Smooth muscle cell (in vitro differentiated cells): ENCODE measurements around the gene TAB2. TPM values are rescaled to one million over a fixed set of nuclear protein-coding genes. Genes with fewer than 3 reads are reported as not detected.

Source experiments
- DNase-seq: peaks from one replicate; lab custom pipeline; 2025; ENCODE audit not compliant: unreplicated experiment; lab: John Stamatoyannopoulos, UW
- H2AFZ ChIP-seq: fragments of 200-600 bp; sonication (generic); 2 replicates; pipeline ENCODE4 v1.6.0; 2016; ENCODE audit warnings: antibody characterized with exemption, low read depth, mild to moderate bottlenecking
- H3F3A ChIP-seq: fragments of 200-600 bp; sonication (generic); 2 replicates; pipeline ENCODE4 v1.6.0; 2017; ENCODE audit warnings: antibody characterized with exemption, low read depth
- H3K27ac ChIP-seq: fragments of 200-600 bp; sonication (generic); 2 replicates; pipeline ENCODE4 v1.5.1; 2016; ENCODE audit warnings: low read depth, mild to moderate bottlenecking
- H3K27me3 ChIP-seq: fragments of 200-600 bp; sonication (generic); 2 replicates; pipeline ENCODE4 v1.6.1; 2016; ENCODE audit warnings: low read depth, mild to moderate bottlenecking
- H3K36me3 ChIP-seq: fragments of 200-600 bp; sonication (generic); 2 replicates; pipeline ENCODE4 v1.5.1; 2016; ENCODE audit warnings: low read depth
- H3K4me1 ChIP-seq: fragments of 200-600 bp; sonication (generic); 2 replicates; pipeline ENCODE4 v1.5.1; 2016; ENCODE audit warnings: low read depth
- H3K4me2 ChIP-seq: fragments of 200-600 bp; sonication (generic); 2 replicates; pipeline ENCODE4 v1.6.0; 2016; ENCODE audit warnings: mild to moderate bottlenecking
- H3K4me3 ChIP-seq: fragments of 200-600 bp; sonication (generic); 2 replicates; pipeline ENCODE4 v1.5.1; 2016; ENCODE audit warnings: mild to moderate bottlenecking
- H3K79me2 ChIP-seq: fragments of 200-600 bp; sonication (generic); 2 replicates; pipeline ENCODE4 v1.6.0; 2016; ENCODE audit warnings: low read depth, mild to moderate bottlenecking
- H3K9ac ChIP-seq: fragments of 200-600 bp; sonication (generic); 2 replicates; pipeline ENCODE4 v1.6.0; 2016; ENCODE audit warnings: low read depth
- H3K9me3 ChIP-seq: fragments of 200-600 bp; sonication (generic); replicated peaks from 2 replicates; pipeline ENCODE4 v1.5.1; 2016; ENCODE audit warnings: low read depth
- H4K20me1 ChIP-seq: fragments of 200-600 bp; sonication (generic); 2 replicates; pipeline ENCODE4 v1.6.0; 2016; ENCODE audit warnings: low read depth
- WGBS: methylation state at CpG from one replicate; pipeline ENCODE4 v1.1.7; 2016; ENCODE audit warnings: low lambda C conversion rate; 5-methylcytosine and 5-hydroxymethylcytosine counted together
- polyA plus RNA-seq: library from polyadenylated mRNA; unstranded; fragments of >200 nt; fragmentation: Nextera tagmentation; extraction: Ambion mirVana; gene quantifications from 2 replicates; pipeline ENCODE4 v1.2.1, GENCODE V29; 2016
- total RNA-seq: library from RNA; depleted of rRNA; stranded (reverse); fragments of >200 nt; gene quantifications from 2 replicates; pipeline ENCODE4 v1.2.3, GENCODE V29; 2014
- TF ChIP-seq, protein P1 (sequence below): fragments of 200-600 bp; sonication (generic); IDR thresholded peaks from 2 replicates; pipeline ENCODE4 v1.5.1; 2017; ENCODE audit warnings: borderline replicate concordance, mild to moderate bottlenecking, antibody characterized with exemption; ENCODE audit not compliant: insufficient read depth, poor library complexity, severe bottlenecking

TAB2 gene
- total and polyA plus RNA-seq, 2 experiments from 2014 or later = 12.6 to 78.5 TPM

- Histone ChIP-seq H4K20me1 (no peaks in the 10 kb centered on the region), H3K27ac (peak overlapping the region; percentile 58)
Observed at GRCh38 chr6:149293244-149293643, 24.3 kb upstream of the TAB2 start.

DNA sequence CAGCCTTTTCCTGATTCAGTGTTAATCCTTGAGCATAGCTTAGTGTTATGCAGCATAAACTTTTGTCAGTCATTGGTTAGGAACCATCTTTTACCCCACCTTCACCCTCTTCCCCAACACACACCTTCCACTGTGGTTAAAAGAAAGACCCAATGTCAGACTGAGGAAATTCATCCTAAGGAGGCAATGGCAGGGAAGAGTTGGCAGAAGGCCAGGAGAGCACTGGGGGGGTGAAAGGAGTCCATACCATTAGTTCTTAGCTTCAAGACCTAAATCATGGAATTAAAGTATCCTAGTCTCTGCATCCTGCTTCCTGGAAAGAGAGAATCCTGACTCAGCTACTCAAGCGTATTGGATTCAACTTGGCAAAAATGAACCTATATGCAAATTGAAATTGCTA is 16.9 kb upstream of the TAB2 start:
- Histone ChIP-seq H3F3A (peaks cover 2% of the 10 kb centered on the region), H3K27ac (no peak overlapping the region), H3K36me3 (no peaks in the 10 kb centered on the region), H4K20me1 (no peaks in the 10 kb centered on the region), H3K79me2 (no peaks in the 10 kb centered on the region), H3K4me1 (no peaks in the 10 kb centered on the region), H3K27me3 (no peaks in the 10 kb centered on the region), H3K9me3 (no peaks in the 10 kb centered on the region), H3K9ac (no peak overlapping the region), H3K4me2 (no peak overlapping the region), H3K4me3 (no peak overlapping the region), H2AFZ (no peak overlapping the region)
- TF ChIP-seq, protein P1, sequence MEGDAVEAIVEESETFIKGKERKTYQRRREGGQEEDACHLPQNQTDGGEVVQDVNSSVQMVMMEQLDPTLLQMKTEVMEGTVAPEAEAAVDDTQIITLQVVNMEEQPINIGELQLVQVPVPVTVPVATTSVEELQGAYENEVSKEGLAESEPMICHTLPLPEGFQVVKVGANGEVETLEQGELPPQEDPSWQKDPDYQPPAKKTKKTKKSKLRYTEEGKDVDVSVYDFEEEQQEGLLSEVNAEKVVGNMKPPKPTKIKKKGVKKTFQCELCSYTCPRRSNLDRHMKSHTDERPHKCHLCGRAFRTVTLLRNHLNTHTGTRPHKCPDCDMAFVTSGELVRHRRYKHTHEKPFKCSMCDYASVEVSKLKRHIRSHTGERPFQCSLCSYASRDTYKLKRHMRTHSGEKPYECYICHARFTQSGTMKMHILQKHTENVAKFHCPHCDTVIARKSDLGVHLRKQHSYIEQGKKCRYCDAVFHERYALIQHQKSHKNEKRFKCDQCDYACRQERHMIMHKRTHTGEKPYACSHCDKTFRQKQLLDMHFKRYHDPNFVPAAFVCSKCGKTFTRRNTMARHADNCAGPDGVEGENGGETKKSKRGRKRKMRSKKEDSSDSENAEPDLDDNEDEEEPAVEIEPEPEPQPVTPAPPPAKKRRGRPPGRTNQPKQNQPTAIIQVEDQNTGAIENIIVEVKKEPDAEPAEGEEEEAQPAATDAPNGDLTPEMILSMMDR = no peak
- DNase-seq = no peak
- 97% methylated on average over 1 of the region's 1 CpG for WGBS

More at GRCh38 chr6:149293244-149293643, 24.3 kb upstream of the TAB2 start:
- H3K4me2 ChIP-seq = no peak overlapping the region
- H3K9me3 ChIP-seq = no peaks in the 10 kb centered on the region
- no peaks in the 10 kb centered on the region for H3K27me3 ChIP-seq
- H3K9ac ChIP-seq = no peak overlapping the region
- no peaks in the 10 kb centered on the region for H3K36me3 ChIP-seq
- DNase-seq = no peak
- 86% methylated on average over 1 of the region's 1 CpG for WGBS
- no peak overlapping the region for H3K4me3 ChIP-seq
- H3F3A ChIP-seq = no peaks in the 10 kb centered on the region
- no peaks in the 10 kb centered on the region for H3K79me2 ChIP-seq
- H3K4me1 ChIP-seq = no peaks in the 10 kb centered on the region
- TF ChIP-seq, protein P1 = no peak
- no peak overlapping the region for H2AFZ ChIP-seq

GRCh38 chr6:149302723-149303122 is 14.8 kb upstream of the TAB2 start:
- Histone ChIP-seq H3K4me2 (no peak overlapping the region), H3K9me3 (no peaks in the 10 kb centered on the region), H3K79me2 (no peaks in the 10 kb centered on the region), H3F3A (peaks cover 3% of the 10 kb centered on the region), H3K36me3 (no peaks in the 10 kb centered on the region), H3K27ac (no peak overlapping the region), H3K4me1 (peaks cover 1% of the 10 kb centered on the region), H3K27me3 (no peaks in the 10 kb centered on the region), H3K4me3 (no peak overlapping the region), H4K20me1 (no peaks in the 10 kb centered on the region), H3K9ac (no peak overlapping the region), H2AFZ (no peak overlapping the region)
- TF ChIP-seq, protein P1 = no peak
- WGBS = 89% methylated on average over 3 of the region's 3 CpGs
- DNase-seq = no peak

- Histone ChIP-seq H2AFZ (no peak overlapping the region), H3K27ac (no peak overlapping the region), H3K4me3 (no peak overlapping the region), H3K27me3 (no peaks in the 10 kb centered on the region), H3K4me2 (no peak overlapping the region), H4K20me1 (no peaks in the 10 kb centered on the region), H3K4me1 (peaks cover 6% of the 10 kb centered on the region), H3K9ac (no peak overlapping the region), H3K9me3 (no peaks in the 10 kb centered on the region), H3K79me2 (no peaks in the 10 kb centered on the region), H3F3A (peaks cover 3% of the 10 kb centered on the region), H3K36me3 (no peaks in the 10 kb centered on the region)
- WGBS = 98% methylated on average over 1 of the region's 1 CpG
- TF ChIP-seq, protein P1 = no peak
- DNase-seq = no peak
Observed at GRCh38 chr6:149303468-149303867, 14.0 kb upstream of the TAB2 start.
